ENCODE results near the gene CALCA.
"Not testable (repeated sequence)": the region's sequence is repeated elsewhere in the genome, so short reads cannot be mapped to it uniquely, and the experiment has no call there.

The CALCA gene

GRCh38 chr11:14971865-14972580 is at the start of gene CALCA:
TSS of gene CALCA (minus strand) at chr11:14972351. CDS start at chr11:14971192, 1,159 bp downstream.
- DNase-seq (ENCODE audit: low read depth in 2 of 3, low spot score in 1 of 3): no peak

GRCh38 chr11:15016200-15016599 is 44.0 kb upstream of the CALCA start:
- DNase-seq (ENCODE audit: low read depth in 2 of 3, low spot score in 1 of 3): no peak

GRCh38 chr11:15011776-15012345 is 39.7 kb upstream of the CALCA start:
- DNase-seq (ENCODE audit: low read depth in 2 of 3, low spot score in 1 of 3): no peak

- DNase-seq (ENCODE audit: low read depth in 2 of 3, low spot score in 1 of 3): no peak
Observed at GRCh38 chr11:15010865-15011264, 38.7 kb upstream of the CALCA start.

GRCh38 chr11:15006139-15006759 is 34.1 kb upstream of the CALCA start:
- peak in 1 of 3 donors; percentile 5 for DNase-seq (ENCODE audit: low read depth in 2 of 3, low spot score in 1 of 3)

GRCh38 chr11:14988133-14988532 is 16.0 kb upstream of the CALCA start:
- DNase-seq (ENCODE audit: low read depth in 2 of 3, low spot score in 1 of 3): not testable (repeated sequence)

GRCh38 chr11:14981507-14981906 is 9.4 kb upstream of the CALCA start:
- DNase-seq (ENCODE audit: low read depth in 2 of 3, low spot score in 1 of 3): no peak

GRCh38 chr11:14980854-14981253 is 8.7 kb upstream of the CALCA start:
- DNase-seq (ENCODE audit: low read depth in 2 of 3, low spot score in 1 of 3): no peak

- DNase-seq (ENCODE audit: low read depth in 2 of 3, low spot score in 1 of 3): no peak
Observed at GRCh38 chr11:14977101-14977880, 5.1 kb upstream of the CALCA start.

GRCh38 chr11:14975252-14975587 is 3.1 kb upstream of the CALCA start:
- DNase-seq (ENCODE audit: low read depth in 2 of 3, low spot score in 1 of 3): no peak

- DNase-seq (ENCODE audit: low read depth in 2 of 3, low spot score in 1 of 3): peak; percentile 46 to 56 (median 54)
Observed at GRCh38 chr11:14974515-14975251, 2.5 kb upstream of the CALCA start.

GRCh38 chr11:14973621-14974514 is 1.7 kb upstream of the CALCA start:
- peak in 1 of 3 donors; percentile 32 for DNase-seq (ENCODE audit: low read depth in 2 of 3, low spot score in 1 of 3)

- no peak for DNase-seq (ENCODE audit: low read depth in 2 of 3, low spot score in 1 of 3)
Observed at GRCh38 chr11:14972581-14973495, 687 bp upstream of the CALCA start.

- DNase-seq (ENCODE audit: low read depth in 2 of 3, low spot score in 1 of 3): peak; percentile 56 to 68 (median 62)
Observed at GRCh38 chr11:14969901-14970323, 2.2 kb downstream of the CALCA start.

- DNase-seq (ENCODE audit: low read depth in 2 of 3, low spot score in 1 of 3): no peak
Observed at GRCh38 chr11:14967581-14968243, 4.4 kb downstream of the CALCA start.

GRCh38 chr11:14956111-14956510 is 16.0 kb downstream of the CALCA start:
- no peak for DNase-seq (ENCODE audit: low read depth in 2 of 3, low spot score in 1 of 3)

GRCh38 chr11:14954581-14954980 is 17.6 kb downstream of the CALCA start:
- no peak for DNase-seq (ENCODE audit: low read depth in 2 of 3, low spot score in 1 of 3)

- no peak for DNase-seq (ENCODE audit: low read depth in 2 of 3, low spot score in 1 of 3)
Observed at GRCh38 chr11:14953904-14954303, 18.2 kb downstream of the CALCA start.

Measured in stimulated activated CD4-positive, alpha-beta T cell treated with anti-CD3 and anti-CD28 coated beads, Interleukin-12 subunit alpha, Interleukin-12 subunit beta, amount 100 ng/mL, for 48 hours (primary cell).